ENCODE measurements around the gene NUP93.

- no peak for TF ChIP-seq CTCF (tag by site-specific recombination; IDR thresholded peaks at IDR 0.05)
- TF ChIP-seq ZNF391 (tag by site-specific recombination; IDR thresholded peaks at IDR 0.05; ENCODE audit: borderline replicate concordance, low read depth), result no peak
- no peak for TF ChIP-seq INSM2 (tag by site-specific recombination; IDR thresholded peaks at IDR 0.05)
- TF ChIP-seq ZBTB49 (tag by site-specific recombination; IDR thresholded peaks at IDR 0.05; ENCODE audit: low read depth), result no peak
- no peak for TF ChIP-seq YY1 (tag by site-specific recombination; IDR thresholded peaks at IDR 0.05)
- TF ChIP-seq KLF9 (tag by site-specific recombination; IDR thresholded peaks at IDR 0.05; ENCODE audit: low read depth), result no peak
These were observed 93.3 kb downstream of the NUP93 start for GRCh38 chr16:56823081-56823733.

Measured in HEK293 (cell line).